ENCODE measurements around the gene OR5J2. TPM values are rescaled to one million over a fixed set of nuclear protein-coding genes. Genes with fewer than 3 reads are reported as not detected.

OR5J2 gene
- total and polyA plus RNA-seq, 2 experiments from 2014 or later: not detected

GRCh38 chr11:56172256-56172830 is 4.1 kb upstream of the OR5J2 start:
- no peak for TF ChIP-seq CTCF (IDR thresholded peaks at IDR 0.05; ENCODE audit: poor library complexity)
- no peak for TF ChIP-seq EZH2 (IDR thresholded peaks at IDR 0.05; ENCODE audit: borderline replicate concordance)
- no peak for TF ChIP-seq EZH2phosphoT487 (IDR thresholded peaks at IDR 0.05; ENCODE audit: low read depth, severe bottlenecking, unreplicated experiment)
- Histone ChIP-seq H2AFZ (no peak overlapping the region), H3K36me3 (replicated peaks; ENCODE audit: insufficient read depth, low read depth) (no peaks in the 10 kb centered on the region), H3K4me3 (no peak overlapping the region), H3K9me2 (replicated peaks; ENCODE audit: insufficient read depth) (no peaks in the 10 kb centered on the region), H3K27me3 (no peaks in the 10 kb centered on the region), H4K20me1 (ENCODE audit: insufficient read depth, poor library complexity, severe bottlenecking) (no peaks in the 10 kb centered on the region), H3K27ac (peak overlapping the region; percentile 71), H3K4me1 (ENCODE audit: insufficient read depth) (peaks cover 5% of the 10 kb centered on the region), H3K79me2 (no peaks in the 10 kb centered on the region), H3K4me2 (peak overlapping the region; percentile 59), H3K9me3 (ENCODE audit: low read depth) (no peaks in the 10 kb centered on the region)
- 48% methylated on average over 3 of the region's 3 CpGs for WGBS (ENCODE audit: low lambda C conversion rate, missing lambda C conversion rate)
- DNase-seq (ENCODE audit: low spot score): peak; percentile 57

GRCh38 chr11:56183459-56183858 is 7.0 kb downstream of the OR5J2 start:
- Histone ChIP-seq H3K4me1 (ENCODE audit: insufficient read depth) (no peaks in the 10 kb centered on the region), H3K4me2 (no peak overlapping the region), H3K9me2 (replicated peaks; ENCODE audit: insufficient read depth) (no peaks in the 10 kb centered on the region), H3K9me3 (ENCODE audit: low read depth) (no peaks in the 10 kb centered on the region), H2AFZ (no peak overlapping the region), H3K36me3 (replicated peaks; ENCODE audit: insufficient read depth, low read depth) (no peaks in the 10 kb centered on the region), H3K27me3 (no peaks in the 10 kb centered on the region), H4K20me1 (ENCODE audit: insufficient read depth, poor library complexity, severe bottlenecking) (no peaks in the 10 kb centered on the region), H3K4me3 (no peak overlapping the region), H3K27ac (no peak overlapping the region), H3K79me2 (no peaks in the 10 kb centered on the region)
- no peak for DNase-seq (ENCODE audit: low spot score)
- TF ChIP-seq EZH2 (IDR thresholded peaks at IDR 0.05; ENCODE audit: borderline replicate concordance): no peak
- TF ChIP-seq EZH2phosphoT487 (IDR thresholded peaks at IDR 0.05; ENCODE audit: low read depth, severe bottlenecking, unreplicated experiment): no peak
- no peak for TF ChIP-seq CTCF (IDR thresholded peaks at IDR 0.05; ENCODE audit: poor library complexity)

GRCh38 chr11:56188602-56189001 is 12.2 kb downstream of the OR5J2 start:
- Histone ChIP-seq H2AFZ (no peak overlapping the region), H4K20me1 (ENCODE audit: insufficient read depth, poor library complexity, severe bottlenecking) (no peaks in the 10 kb centered on the region), H3K36me3 (replicated peaks; ENCODE audit: insufficient read depth, low read depth) (no peaks in the 10 kb centered on the region), H3K27me3 (no peaks in the 10 kb centered on the region), H3K9me2 (replicated peaks; ENCODE audit: insufficient read depth) (no peaks in the 10 kb centered on the region), H3K9me3 (ENCODE audit: low read depth) (no peaks in the 10 kb centered on the region), H3K4me1 (ENCODE audit: insufficient read depth) (no peaks in the 10 kb centered on the region), H3K4me2 (no peak overlapping the region), H3K27ac (no peak overlapping the region), H3K79me2 (no peaks in the 10 kb centered on the region), H3K4me3 (no peak overlapping the region)
- WGBS (ENCODE audit: low lambda C conversion rate, missing lambda C conversion rate): 95% methylated on average over 3 of the region's 3 CpGs
- TF ChIP-seq EZH2 (IDR thresholded peaks at IDR 0.05; ENCODE audit: borderline replicate concordance): no peak
- DNase-seq (ENCODE audit: low spot score): no peak

GRCh38 chr11:56196705-56197104 is 20.3 kb downstream of the OR5J2 start:
- Histone ChIP-seq H4K20me1 (ENCODE audit: insufficient read depth, poor library complexity, severe bottlenecking) (no peaks in the 10 kb centered on the region), H3K4me1 (ENCODE audit: insufficient read depth) (no peaks in the 10 kb centered on the region), H3K4me2 (no peak overlapping the region), H3K79me2 (no peaks in the 10 kb centered on the region), H3K27me3 (no peaks in the 10 kb centered on the region), H3K27ac (no peak overlapping the region), H3K9me3 (ENCODE audit: low read depth) (no peaks in the 10 kb centered on the region), H3K36me3 (replicated peaks; ENCODE audit: insufficient read depth, low read depth) (no peaks in the 10 kb centered on the region), H3K9me2 (replicated peaks; ENCODE audit: insufficient read depth) (no peaks in the 10 kb centered on the region), H3K4me3 (no peak overlapping the region), H2AFZ (no peak overlapping the region)
- 91% methylated on average over 3 of the region's 3 CpGs for WGBS (ENCODE audit: low lambda C conversion rate, missing lambda C conversion rate)
- DNase-seq (ENCODE audit: low spot score): no peak
- no peak for TF ChIP-seq EZH2 (IDR thresholded peaks at IDR 0.05; ENCODE audit: borderline replicate concordance)
- no peak for TF ChIP-seq EZH2phosphoT487 (IDR thresholded peaks at IDR 0.05; ENCODE audit: low read depth, severe bottlenecking, unreplicated experiment)
- no peak for TF ChIP-seq CTCF (IDR thresholded peaks at IDR 0.05; ENCODE audit: poor library complexity)

Data from hepatocyte (in vitro differentiated cells).